Measurements from ENCODE around the gene EXOC6B.

Gene EXOC6B

DNA sequence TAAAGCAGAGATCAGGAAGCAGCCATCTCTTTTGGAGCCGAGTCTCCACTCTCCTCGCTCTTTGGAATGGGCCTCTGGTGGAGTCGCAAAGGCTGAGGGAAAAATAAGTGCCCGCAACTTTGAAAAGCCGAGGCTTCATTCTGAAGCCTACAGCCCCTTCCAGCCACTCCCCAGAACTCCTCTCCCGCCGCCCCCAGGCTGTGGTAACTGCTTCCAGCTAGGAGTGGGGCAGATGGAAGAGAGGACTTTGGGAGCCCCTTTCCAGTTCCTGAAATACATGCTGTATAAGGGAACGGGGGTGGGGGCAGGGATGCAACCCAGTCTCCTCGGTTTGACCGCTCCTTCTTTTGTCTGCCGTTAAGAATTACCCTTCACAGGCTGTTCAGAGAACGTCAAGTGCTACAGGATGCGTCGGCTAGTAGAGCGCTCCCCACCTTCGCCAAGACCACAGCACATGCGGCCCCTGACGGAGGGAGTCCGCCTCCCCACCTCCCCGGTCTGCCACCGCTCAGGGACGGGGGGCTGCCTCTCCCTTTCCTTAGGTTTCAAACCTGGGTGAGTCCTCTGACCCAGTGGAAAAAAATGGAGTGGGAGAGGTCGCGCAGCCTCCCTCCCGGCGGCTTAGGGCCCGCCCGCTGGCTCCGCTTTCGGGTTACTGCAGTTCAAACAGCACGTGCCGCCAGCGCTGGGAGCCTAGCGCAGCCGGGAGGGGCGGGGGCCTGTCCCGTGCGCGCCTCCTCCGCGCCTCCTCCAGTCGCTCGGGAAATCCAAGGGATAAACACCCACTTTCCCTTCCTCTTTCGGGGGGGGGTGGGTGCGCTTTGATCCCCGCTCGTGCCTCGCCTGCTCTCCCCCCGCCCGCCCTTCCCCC, 683.0 kb downstream of the EXOC6B start:
- DNase-seq, result no peak

DNA sequence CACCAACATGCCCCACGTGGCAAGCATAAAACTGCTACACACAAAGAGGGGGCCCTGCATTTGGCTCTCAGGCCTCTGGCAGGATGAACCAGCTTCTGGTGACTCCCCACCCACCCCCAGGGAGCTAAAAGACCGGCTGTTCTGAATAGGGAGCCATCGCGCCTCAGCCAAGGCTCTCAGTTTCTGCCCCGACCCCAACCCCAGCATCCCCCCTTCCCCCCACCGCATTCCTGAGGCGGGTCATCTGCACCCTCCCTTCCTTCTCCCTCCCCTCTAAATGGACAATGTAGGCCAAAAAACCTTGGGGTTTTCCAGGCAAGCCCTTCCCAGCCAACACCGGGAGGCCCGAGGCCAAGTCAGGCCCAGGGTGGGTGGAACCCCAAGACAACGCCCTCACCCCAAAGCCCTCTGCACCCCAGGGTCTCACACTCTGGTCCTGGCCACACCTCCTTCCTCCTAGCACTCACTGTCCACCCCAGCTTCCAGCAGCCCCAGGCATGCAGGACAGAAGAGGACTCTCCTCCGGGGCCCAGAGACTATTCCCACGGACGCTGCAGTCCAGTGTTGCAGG, 683.9 kb downstream of the EXOC6B start:
- DNase-seq, result no peak

DNA sequence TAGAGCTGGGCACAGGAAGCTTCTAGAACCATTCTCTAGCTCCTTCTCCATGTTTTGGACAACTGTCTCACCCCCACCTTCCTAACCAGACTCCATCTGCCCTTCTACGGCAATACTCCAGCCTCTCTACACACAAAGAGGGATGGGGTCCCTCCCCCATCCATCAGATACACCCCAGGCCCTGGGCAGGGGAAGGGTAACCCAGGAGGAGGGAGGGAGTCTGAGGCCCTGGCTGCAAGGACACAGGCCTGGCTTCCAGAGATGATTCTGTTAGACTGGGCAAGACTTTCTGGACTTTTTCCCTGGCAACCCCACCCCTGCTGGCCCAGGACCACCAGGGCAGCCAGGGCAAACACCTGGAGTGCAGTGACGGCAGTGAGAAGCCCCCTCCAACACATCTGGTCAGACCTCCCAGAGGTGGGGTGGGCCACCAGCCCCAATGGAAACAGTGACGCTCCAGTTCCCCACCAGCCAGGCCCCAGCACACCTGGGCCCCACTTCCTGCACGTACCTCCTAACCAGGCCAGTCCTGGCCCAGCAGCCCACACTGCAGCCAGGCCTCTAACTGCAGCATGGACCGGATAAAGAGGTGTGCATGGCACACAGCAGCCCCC, 684.7 kb downstream of the EXOC6B start:
- no peak for DNase-seq

DNA sequence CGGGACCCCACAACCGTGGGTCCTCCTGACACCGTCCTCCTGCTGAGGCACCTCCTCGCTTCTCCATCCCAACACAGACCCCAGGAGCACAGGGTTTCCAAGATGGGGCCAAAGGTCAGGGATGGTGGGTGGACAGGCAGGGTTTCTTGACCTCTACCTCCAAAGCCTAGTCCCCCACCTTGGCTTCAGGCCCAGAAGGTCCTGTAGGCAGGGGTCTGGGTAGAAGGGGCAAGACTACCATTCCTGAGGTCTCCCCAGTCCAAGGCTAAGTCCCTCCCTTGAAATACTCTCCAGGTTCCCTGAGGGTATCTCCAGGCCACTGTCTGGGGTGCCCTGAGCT, 685.2 kb downstream of the EXOC6B start:
- DNase-seq, result no peak

DNA sequence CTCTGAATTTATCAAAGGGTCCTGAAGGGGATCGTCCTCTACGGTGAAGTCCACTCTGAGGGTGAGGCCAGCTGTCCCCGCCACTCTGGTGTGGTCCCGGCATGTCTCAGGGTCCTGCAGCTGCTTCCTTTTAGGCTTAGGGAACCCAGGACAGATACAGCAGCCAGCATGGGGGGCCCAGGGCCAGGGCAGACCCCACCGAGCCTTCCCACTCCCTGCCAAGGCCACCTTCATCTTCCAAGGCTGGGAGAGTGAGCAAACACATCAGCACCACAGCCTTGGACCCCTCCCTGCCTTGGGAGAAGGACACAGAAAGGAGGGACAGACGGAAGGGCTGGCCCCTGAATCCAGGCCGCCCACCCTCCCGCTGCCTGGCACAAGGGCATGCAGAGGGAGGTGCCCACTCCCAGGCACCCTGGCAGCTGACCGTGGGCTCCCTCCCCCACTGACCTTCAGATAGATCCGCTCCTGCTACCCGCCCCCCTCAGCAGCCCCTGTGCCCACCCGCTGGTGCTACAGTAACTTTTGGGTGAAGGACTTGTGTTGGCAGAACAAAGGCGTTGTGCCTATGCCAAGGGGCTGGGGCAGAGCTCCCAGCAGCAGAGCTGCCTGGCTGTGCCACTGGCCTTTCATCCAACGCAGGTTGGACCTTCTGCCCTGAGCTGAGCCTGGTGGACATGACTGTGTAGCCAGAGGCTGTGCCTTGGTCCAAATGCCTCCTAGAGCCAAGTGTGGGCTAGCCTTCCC, 685.8 kb downstream of the EXOC6B start:
- no peak for DNase-seq

DNA sequence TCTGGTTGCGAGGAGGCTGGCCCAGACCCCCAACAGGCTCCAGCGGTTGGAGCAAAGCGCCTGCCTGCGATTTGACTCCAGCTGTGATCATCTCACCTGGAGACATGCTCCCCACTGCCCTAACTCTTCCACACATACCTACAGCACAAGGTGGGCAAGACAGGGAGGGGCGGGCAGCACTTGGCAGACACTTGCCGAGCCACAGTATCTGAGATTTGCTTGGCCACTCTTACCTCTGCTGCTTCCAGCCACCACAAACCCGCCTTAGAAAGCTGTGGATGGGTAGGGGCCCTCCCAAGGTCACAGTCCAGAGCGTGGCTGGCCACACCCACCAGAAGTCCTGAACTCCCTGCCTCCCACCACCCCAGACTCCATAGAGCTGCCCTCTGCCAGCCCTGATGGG, 686.4 kb downstream of the EXOC6B start:
- no peak for DNase-seq

DNA sequence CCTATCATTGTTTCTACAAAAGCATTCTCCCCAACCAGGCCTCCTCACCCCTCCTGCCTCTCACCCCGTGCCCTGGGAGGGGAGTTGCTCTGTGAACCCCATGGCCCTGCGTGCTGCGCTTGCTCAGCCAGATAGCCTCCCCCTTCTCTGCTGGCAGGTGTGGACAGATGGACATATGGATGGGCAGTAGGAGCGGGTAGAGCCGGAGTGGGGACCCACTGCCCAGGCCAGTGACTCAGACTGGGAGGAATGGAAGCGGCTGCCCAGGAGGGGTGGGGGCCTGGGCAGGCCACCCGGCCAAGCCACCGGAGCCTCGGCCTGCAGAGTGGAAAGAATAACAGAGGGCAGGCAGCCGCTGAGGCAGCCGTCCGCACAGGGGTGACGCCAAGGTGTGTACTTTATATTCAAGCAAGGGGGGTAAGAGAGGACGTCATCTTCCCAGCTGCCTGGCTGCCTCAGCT, 686.9 kb downstream of the EXOC6B start:
- DNase-seq, result no peak

DNA sequence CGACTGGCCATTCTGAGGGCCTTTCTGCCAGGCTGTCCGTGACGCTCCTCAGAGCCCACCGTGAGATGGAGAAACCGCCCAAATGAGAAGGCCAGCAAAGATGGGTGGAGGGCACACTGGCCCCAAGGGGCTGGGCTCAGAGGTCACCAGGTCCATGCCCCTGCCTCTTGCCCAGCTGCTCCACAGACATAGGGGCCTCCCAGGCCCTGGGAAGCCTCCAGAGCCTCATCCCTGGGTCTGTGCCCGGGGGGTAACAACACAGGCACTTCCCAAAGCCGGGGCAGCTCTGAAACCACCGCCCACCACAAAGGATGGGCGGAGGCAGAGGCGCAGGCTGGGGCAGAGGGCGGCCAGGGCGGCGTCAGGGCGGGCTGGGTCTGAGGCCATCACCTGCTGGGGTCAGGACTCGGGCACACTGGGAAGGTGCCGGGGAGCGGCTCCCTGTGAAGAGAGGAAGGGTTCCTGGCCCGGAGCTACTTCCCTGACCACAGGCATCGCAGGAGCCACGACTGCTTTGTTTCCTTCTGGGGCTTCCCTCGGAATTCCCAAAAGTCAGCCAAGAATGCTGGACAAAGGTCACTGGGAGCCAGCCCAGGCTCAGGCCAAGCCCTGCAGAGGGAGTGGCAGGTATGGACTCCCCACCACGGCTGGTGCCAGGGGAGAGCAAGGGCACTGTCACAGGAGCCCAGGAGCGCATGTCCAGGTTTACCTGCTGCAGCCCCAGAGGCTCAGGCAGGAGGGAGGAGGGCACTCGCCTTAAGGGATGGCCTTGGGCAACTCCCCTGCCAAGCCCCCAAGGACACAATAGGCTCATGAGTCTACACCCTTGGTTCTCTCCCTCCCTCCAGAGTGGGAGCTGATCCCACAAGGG, 687.6 kb downstream of the EXOC6B start:
- DNase-seq, result no peak

DNA sequence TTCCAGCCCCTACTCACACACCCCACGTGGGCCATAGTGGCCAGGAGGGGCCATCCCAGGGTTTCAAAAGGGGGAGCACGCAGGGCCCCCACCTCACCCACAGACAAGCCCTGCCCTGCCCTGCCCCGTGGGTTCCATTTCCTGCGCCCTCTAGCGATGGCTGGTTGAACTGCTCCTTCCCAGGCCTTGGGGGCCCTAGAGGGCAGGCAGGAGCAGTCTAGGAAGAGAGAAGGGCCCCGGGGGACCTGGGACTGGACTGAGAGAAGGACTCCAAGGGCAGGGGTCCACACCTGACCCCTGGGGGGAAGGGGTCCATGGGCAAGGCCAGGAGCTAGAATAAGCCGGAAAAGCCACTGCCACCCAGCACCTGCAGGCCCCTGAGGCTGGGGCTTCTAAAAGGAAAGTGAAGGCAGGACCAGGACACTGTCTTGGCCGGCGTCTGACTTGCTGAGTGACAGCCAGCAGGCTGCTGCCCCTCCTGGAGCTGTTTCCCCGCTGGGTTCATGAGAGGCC, 688.3 kb downstream of the EXOC6B start:
- peak; percentile 35 to 50 for DNase-seq

DNA sequence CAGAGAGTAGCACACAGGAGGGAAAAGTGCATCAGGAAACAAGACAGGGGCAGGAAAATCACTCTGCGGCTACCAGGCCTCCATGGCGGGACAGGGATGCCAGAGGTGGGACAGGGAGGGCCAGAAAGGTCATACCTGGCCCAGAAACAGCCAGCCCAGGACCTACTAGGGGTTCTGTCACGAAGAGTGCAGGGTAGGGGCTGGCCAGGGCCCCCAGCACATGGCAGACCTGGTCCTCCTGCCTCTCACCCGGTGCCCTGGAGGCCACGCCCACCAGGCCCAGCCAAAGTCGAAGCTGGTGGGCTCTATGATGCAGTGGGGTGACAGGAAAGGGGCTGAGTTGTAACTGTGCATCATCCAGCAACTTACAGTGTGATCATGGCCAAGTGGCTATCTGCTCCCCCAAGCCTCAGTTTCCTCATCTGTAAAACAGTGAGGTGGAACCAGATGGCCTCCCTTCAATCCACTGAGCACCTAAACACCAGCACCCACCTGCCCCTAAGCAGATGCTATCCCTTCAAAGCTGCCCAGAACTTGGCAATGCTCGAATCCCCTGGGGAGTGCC, 688.8 kb downstream of the EXOC6B start:
- no peak for DNase-seq

DNA sequence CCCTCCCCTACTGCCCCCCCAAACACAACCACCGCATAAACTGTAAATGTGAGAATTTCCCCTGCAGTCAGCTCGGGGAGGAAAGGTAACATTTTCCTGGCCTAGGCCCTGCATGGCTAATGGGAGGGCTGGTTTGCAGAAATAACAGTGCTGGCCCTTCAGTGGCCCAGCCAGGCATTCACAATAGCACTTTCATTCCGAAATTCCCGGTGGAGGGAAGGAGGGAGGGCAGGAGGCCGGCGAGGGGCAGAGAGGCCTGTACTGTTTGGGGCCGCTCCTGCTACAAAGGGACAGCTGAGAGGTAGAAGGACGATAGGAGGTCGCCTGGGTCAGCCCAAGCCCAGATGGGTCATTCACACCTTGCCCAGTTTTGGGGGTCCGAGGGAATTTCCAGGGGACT, 689.5 kb downstream of the EXOC6B start:
- no peak for DNase-seq

DNA sequence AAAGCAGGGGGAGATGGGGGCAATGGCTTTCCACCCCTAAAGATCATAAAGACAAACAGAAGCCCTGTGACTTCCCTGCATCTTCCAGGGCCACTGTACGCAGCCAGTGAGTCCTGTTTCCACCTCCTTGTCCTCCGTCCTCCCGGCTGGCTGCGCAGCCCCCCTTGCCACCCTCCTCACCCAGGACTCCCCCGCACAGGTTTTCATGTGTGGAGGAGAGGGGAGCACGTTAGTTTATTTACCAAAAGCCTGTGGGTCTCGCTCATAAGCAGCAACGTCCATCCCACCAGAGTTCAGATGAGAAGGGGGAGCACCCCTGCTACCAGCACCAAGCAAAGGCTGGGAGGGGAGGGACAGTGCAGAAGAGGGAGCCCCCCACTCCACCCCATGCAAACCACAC, 689.9 kb downstream of the EXOC6B start:
- no peak for DNase-seq

DNA sequence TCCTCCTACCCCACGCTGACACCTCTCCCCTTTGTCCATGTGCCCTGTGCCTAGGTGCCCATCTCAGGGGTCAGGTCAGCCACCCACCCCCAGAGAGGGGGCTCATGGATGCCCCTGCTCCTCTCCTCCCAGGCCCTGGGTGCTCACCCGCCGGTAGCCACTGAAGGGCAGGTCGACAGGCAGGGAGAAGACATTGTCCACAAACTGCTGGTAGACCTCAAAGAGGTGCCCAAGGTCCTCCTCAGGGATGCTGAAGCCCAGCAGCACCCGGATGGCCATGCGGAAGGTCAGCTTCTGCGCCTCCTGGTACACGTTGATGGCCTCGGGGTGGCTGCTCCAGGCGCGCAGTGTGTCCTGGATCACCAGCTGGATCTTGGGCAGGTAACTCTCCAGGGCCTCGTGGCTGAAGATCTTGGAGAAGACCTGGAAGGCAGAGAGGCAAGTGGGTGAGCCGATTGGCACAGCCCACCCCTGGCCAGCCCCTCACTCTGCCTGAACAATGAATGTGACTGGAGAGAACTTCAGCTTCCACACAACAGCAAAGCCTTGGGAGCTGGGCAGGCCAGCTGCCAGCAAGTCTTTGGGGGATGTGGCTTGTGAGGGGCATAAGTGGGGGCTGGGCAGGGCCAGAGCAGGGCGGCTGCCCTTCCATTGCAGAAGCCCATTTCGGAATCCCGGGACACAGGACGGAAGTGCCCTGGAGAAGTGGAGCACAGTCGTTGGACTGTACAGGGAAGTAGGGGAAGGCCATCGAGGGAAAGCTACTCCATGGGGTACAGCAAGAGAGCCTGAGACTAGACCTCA, 690.6 kb downstream of the EXOC6B start:
- DNase-seq, result no peak

DNA sequence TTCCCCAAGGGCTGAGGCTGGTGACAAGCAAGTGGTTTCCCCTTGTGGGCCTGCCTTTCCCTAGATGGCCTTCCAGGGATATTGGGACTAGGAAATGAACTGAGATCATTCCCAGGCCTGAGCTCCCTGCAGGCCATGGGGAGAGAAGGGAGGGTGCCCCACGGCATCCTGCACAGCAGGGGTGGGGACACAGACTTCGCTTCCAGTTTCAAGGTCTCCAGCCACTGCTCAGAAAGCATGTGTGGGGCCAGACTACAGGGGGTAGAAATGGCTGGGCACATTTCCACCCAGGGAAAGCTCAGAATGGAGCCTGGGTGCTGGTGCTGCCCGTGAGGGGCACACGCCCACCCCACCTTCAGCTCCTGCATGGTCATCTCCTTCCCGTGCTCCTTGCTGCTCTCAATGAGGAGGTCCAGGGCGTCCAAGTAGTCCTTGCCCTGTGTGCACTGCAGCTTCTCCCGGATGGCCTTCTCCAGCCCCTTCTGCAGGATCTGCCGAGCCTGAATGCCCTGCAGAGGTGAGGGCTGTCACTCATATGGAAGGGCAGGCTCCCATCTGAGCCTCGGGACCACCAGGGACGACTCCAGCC, 691.3 kb downstream of the EXOC6B start:
- DNase-seq, result no peak

DNA sequence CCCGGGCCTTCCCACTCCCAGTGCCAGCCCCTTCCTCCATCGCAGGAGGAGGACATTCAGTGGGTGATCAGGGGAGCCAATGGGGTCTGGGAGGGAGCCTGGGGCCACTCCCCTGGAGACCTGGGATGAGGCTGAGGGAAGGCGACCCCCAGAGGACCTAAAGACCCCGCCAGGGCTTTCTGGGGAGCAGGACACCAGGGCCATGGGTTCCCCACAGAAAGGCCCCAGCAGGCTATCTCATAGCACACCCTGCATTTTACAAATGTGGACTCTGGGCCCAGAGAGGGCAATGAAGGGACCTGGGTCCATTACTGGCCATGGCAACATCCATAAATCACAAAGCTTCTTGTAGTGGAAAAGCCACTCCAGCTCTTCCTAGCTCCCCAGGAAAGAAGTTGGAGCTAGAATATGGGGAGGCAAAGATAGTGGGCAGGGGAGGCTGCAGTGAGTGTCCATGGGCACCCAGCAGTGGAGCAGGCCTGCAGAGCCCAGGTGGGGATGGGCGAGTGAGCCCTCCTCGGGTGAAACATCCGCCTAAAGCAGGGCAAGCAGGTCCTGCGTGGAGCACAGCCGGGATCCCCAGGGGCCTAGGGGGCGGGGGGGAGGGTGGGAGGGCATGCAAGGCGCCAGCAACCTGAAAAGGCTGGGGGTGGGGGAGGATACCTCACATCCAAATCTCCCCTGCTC, 692.0 kb downstream of the EXOC6B start:
- DNase-seq, result no peak

DNA sequence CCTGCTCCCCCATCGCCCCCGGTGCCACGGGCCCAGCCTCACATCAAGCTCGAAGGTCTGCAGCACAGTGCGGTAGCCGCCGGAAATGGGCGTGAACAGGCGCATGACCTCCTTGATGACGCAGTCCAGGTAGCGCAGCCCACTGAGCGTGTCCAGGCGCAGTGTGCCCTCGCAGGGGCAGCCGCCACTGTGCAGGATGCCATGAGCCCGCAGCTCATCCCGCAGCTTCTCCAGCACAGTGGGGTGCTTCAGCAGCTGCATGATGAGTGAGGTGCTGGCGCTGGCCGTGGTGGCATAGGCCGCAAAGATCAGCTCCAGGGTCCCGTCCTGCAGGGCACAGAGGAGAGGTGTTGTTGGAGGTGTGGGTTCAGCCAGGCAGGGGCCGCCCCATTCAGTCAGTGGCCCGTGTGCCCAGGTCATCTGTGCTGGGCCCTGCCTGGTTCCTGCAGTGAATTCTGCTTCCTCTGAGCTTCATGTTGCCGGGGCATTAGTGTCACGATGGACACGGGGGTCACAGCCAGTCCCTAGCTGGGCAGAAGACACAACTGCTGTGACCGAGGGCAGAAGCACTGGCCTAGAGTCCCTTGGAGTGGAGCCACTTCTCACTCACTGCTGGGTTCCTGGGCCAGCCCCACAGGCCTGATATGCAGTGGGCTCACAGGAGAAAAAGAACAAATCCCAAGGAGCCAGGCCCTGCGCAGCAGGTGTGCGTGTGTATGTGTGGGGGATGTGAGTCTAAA, 692.7 kb downstream of the EXOC6B start:
- no peak for DNase-seq

DNA sequence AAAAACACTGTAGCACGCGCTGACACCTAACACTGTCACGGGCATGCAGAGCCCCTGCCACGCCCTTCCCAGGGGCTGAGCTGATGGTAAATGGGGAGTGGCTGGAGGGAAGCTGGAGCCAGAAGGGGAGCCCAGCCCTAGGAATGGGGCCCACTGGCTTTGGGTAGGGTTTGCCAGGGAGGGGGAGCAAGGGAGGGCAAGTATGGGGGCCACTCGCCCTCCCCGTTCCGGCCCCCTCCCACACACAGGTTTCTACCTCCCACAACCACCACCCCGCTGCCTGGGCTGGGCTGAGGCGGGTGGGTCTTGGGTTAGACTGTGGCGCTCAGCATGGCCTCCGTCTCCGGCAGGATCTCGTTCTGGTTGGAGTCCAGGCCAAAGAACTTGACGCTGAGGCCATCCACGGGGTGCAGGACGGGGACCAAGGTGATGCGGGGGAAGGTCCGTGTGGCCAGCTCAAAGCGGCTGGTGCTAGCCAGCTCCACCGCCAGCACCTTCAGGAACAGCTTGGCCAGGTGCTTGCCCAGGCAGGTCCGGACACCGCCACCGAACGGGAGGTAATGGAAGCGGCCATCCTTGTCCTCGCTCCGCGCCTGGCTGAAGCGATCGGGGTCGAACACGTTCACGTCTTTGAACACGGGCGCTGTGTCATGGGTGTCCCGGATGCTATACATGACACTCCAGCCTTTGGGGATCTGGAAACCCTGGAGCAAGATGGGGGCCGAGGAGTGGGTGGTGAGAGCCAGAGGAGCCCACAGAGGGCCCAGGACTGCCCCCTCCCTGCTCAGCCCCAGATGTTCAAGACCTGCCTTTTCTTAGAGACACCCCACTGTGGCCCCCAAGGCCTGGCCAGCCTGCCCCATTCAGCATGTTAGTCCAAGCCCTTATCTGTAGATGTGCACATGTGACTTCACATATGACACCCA, 693.7 kb downstream of the EXOC6B start:
- DNase-seq, result no peak

DNA sequence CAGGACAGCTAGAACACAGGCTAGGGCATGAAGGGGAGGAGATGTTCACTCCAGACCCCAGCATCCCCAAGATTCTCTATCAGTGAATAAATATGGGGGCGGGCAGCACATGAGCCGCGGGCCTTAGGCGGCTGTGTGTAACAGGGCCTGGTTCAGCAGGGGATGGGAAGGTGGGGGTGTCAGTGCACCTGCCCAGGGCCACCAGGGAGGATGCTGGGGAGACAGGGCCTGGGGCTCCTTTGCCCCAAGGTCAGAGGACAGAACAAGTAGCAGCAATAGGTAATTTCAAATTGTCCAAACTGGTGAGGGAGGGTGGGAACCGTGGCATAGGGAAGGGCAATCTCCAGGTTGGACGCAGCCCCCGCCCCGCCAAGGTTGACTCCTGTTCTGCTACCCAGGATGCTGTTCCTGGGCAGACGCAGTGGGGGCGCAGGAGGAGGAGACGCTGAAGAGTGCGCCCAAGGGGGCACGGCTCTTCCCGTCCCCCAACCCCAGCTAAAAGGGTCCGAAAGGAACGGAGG, 694.4 kb downstream of the EXOC6B start:
- DNase-seq, result no peak

All from inflammatory macrophage (primary cell).